GM12892 (cell line): Measurements from ENCODE around the gene CAMKK1.

ENCODE experiments used
- DNase-seq: peaks from one replicate; pipeline ENCODE4 v3.0.0; 2011; ENCODE audit not compliant: insufficient read length
- FAIRE-seq: peaks from 2 replicates; lab custom pipeline; 2011; peaks lifted over from hg19 to GRCh38; lab: Jason Lieb, UNC
- POLR2A ChIP-seq: IDR thresholded peaks from 2 replicates; pipeline ENCODE4 v1.6.1; 2011; ENCODE audit warnings: low read depth, low read length, control low read depth
- POLR2AphosphoS5 ChIP-seq: IDR thresholded peaks from 2 replicates; pipeline ENCODE4 v1.6.1; 2011; ENCODE audit warnings: low read depth, low read length, control low read depth
- TAF1 ChIP-seq: IDR thresholded peaks from 2 replicates; pipeline ENCODE4 v1.6.1; 2011; ENCODE audit warnings: low read depth, mild to moderate bottlenecking, control low read depth, low read length, borderline replicate concordance

The CAMKK1 gene

DNA sequence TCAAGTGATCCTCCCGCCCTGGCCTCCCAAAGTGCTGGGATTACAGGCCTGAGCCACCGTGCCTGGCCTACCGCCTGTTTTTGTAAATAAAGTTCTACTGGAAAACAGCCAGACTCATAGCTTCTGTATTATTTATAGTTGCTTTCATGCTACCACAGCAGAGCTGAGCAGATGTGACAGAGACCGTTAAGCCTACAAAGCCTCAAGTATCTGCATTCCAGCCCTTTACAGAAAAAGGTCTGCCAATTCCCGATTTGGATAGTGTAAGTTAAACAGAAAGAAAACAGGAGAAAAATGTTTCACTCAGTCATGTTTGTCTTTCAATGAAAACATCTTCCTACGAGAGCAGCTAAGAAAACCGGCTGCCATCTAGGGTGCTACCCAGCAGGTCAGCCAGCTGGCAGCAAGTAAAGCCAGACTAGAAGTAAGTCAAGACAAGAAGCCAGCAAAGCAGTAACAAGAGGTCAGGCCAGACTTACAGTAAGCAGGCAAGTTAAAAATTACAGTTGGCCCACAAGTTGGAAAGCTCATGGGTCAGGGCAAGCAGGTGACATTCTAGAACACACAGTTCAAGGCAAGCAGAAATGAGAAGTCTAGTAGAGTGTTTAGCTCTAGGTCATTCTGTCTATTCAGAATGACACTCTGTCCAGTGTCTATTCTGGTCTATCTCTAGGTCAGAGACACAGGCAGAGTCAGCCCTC is 64.6 kb downstream of the CAMKK1 start:
- FAIRE-seq = no peak
- TF ChIP-seq TAF1 (no peak), POLR2A (no peak), POLR2AphosphoS5 (no peak)
- no peak for DNase-seq

DNA sequence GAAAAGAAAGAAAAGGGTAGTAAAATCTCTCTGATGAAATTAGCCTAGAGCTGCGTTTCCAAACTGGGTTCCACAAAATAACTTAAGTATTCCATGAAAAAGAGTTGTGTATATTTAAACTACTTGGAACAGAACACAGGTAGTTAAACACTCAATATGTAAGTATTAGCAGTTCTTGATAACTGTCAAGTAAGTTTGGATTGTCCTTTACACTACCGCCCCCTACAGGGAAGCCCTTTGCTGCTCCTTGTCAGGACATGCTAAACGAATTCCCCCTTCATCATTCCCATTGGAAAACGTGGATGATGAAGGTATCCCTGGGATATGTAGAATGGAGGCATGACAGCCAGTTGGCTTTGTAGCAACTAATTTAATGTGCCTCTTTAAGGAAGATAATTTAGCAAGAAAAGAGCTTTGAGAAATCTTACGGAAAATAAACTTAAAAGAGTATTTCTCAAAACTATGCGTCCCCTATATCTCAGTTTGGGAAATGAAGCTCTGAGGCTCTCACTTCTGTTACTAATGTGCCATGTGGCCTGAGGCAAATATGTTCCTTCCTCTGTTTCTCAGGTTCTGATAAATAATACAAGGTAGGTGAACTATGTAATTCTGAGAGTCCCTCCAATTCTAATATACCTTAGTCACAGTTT is 65.6 kb downstream of the CAMKK1 start:
- DNase-seq = no peak
- FAIRE-seq = peak; percentile 72
- TF ChIP-seq POLR2AphosphoS5 = no peak
- no peak for TF ChIP-seq POLR2A

DNA sequence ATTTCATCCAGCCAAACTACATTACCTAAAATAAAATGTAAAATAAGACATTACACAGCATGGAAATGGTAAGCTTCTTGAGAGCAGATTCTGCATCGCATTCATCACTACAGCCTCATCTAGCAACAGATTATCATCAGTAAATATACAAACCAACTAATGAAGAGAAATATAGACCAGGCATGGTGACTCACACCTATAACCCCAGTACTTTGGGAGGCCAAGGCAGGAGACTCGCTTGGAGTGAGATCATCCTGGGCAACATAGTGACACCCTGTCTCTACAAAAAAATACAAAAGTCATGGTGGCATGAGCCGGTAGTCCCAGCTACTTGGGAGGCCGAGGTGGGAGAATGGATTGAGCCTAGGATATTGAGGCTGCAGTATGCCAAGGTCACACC is 66.7 kb downstream of the CAMKK1 start:
- TF ChIP-seq POLR2AphosphoS5 (no peak), POLR2A (no peak), TAF1 (no peak)
- DNase-seq = no peak
- no peak for FAIRE-seq

DNA sequence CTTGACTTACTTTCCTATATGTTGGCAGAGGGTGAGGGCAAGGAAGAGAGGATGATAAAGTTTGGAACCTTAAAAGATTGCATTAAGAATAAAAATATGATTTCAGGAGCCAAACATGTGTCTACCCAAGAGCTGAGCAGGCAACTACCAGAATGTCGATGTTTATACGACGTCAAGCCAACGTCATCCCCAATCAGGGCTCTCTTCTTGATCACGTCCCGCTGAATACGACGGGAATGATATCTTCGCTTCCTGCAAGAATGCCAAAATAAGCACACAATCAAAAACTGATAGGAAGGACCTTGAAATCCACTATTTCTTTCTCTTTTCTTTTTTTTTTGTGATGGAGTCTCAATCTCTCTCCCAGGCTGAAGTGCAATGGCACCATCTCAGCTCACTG is 71.8 kb downstream of the CAMKK1 start:
- DNase-seq = no peak
- TF ChIP-seq POLR2A = no peak
- FAIRE-seq = no peak

DNA sequence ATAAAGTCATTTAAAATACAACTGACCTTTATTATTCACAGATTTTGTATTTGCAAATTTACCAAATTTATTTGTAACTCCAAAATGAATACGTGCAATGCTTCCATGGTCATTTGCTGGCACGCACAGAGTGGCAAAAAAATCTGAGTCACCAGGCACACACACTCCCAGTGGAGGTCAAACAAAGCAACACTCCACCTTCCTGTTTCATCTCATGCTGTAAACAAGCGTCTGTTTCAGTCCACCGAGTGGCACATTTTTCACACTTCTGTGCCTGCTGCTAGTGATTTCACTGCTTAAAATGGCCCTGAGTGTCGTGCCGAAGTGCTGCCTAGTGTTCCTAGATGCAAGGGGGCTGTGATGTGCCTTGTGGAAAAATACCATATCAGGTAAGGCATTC is 74.1 kb downstream of the CAMKK1 start:
- TF ChIP-seq POLR2AphosphoS5 (no peak), POLR2A (no peak), TAF1 (no peak)
- FAIRE-seq (no peak), DNase-seq (no peak)

DNA sequence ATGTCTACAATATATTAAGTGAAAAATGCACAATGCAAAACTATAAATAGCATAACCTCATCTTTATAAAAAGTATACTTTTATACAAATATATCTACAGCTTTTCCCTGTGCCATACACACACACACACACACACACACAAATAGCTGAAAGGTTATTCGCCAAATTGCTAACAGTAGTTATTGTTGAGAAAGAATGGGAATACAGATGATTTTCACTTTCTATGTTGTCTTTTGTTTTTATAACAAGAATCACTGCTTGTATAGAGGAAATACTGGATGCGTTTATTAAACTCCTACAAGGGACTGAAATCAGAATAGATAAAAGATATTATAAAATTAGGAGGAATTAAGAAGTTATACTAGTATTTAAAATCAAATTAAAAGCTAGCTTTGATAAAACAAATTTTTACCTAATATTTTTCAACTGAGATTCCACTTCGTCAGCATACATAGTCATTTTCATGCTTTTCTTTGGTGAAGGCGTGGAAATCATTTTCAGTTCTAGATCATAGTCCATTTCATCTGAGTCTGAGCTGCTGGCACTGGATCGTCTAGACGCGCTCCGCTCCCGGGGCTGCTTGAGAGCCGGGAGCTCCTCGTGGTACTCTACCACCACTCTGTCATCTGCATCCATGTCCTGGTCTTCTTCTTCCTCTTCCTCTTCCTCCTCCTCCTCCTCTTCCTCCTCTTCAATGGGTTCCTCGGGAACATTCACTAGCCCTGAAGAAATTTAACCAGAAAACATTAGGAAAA is 74.8 kb downstream of the CAMKK1 start:
- DNase-seq (no peak), FAIRE-seq (no peak)
- TF ChIP-seq POLR2AphosphoS5 (no peak), TAF1 (no peak), POLR2A (no peak)

DNA sequence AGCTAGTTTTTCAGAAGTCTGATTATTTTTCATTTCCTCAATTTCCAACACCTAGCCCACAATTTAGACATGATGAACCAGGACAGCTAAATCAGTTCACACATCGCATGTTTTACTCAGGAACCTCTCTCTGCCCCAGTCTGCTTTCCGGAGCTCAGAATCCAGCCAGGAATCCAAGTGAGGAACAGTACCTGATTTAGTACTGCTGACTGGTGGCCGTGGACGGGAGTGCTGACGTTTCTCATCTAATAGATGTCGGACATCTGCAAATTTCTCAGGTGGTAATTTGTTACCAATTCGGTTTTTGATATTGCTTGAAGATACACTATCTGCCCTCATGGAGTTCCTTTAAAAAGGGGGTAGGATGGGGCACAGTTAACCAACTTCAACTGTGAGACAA is 76.9 kb downstream of the CAMKK1 start:
- no peak for DNase-seq
- FAIRE-seq = no peak
- no peak for TF ChIP-seq POLR2A
- no peak for TF ChIP-seq TAF1
- no peak for TF ChIP-seq POLR2AphosphoS5

DNA sequence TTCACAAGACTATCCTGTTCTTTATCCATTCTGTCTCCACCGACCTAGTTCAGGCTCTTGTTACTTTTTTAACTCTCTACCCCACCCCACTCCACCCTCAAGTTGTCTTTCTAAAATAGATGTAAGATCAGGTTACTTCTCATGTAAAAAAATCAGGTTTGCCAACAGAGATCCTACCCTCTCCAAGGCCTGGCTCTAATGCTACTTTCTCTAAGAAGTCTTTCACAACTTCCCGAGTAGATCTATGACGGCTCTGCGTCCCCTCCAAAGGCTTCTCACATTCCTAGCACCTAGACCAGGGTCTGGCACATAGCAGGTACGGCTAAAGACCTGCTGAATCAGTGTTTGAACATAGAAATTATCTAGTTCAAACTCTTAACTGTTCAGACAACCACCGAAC is 77.7 kb downstream of the CAMKK1 start:
- FAIRE-seq (no peak), DNase-seq (no peak)
- TF ChIP-seq TAF1 (no peak), POLR2AphosphoS5 (no peak), POLR2A (no peak)

DNA sequence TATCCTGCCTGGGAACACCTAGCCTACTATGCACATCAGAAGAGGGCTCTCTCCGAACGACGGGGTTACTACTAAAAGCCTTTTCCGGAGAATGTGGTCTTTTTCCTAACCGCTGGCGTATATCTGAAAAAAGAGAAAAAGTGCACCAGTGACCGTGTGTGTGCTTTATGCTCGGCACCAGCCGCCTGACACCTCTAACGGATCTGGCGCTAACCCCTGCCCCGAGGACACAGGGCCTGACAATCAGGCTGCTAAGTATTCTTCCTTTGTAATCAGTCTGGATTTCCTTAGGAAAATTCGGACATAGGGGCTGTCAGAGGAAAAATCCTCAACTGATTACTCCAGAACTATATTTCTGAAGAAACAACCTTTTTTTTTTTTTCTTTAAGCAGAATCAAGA is 78.5 kb downstream of the CAMKK1 start:
- TF ChIP-seq POLR2AphosphoS5 (no peak), POLR2A (no peak), TAF1 (no peak)
- DNase-seq = no peak
- no peak for FAIRE-seq

DNA sequence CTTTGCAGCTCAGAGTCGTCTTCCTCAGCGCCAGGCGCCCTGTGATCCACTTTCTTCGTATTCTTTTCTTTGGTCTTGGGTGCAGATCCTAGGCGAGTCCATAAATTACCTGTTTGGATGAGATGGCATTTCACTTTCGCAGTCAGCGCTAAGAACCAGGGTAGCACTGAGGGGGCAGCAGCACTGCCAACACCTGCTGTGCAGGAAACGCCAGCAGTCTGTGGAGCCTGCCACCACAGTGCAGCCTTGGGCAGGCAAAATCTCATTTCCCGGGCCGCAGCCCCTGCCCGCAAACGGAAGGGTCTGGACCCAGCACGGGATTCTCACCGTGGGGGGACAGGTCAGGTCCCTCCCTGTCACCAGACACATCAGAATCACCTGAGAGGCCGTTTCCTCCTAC is 79.7 kb downstream of the CAMKK1 start:
- TF ChIP-seq TAF1 = no peak
- no peak for TF ChIP-seq POLR2AphosphoS5
- DNase-seq = no peak
- FAIRE-seq = no peak

DNA sequence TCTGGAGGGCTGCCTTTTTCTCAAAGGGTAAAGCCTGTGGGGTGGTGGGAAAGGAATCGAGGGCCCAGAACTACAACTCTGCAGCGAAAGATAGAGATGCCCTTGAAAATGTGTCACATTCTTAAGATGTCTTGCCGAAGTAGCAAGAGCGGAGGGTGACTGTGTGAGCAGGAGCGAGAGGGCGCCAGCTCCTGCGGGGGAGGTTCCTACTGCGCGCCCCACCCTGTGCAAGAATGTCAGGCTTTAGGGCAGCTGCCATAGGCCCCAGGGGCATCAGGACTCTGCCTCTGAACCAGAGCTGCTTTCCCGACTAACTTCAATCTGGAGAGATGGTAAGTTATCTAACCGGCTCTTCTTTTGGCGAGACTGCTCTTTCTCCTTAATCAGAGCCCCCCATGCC is 80.1 kb downstream of the CAMKK1 start:
- no peak for TF ChIP-seq TAF1
- no peak for TF ChIP-seq POLR2AphosphoS5
- TF ChIP-seq POLR2A = no peak
- FAIRE-seq (no peak), DNase-seq (no peak)

DNA sequence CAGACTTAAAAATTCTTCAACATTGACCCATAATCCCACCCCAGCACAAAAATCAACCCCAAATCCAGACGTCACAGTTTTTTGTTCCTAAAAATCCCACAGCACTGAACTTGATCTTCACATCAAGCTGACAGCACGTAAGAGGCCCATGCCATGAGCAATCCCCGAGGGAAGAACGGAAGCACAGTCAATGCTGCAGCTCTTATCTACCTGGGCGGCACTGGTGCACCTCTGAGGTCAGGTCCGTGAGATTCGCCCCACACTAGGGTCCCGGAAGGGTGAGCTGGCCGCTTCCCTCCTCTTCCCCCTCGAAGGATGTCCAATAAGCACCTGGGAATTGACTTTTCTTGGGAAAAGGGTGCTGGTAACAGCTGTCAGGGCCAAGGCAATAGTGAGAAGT is 80.6 kb downstream of the CAMKK1 start:
- FAIRE-seq = no peak
- no peak for DNase-seq
- no peak for TF ChIP-seq TAF1
- no peak for TF ChIP-seq POLR2AphosphoS5
- TF ChIP-seq POLR2A = no peak
